BE2C (cell line): ENCODE results near the gene HES1.

Experiments used
- DNase-seq: peaks from one replicate; pipeline ENCODE4 v3.0.0-alpha.2; 2020
- H3K27me3 ChIP-seq: fragments of 250-450 bp; sonication (Bioruptor Pico); 2 replicates; pipeline ENCODE4 v1.5.1; 2020; ENCODE audit warnings: mild to moderate bottlenecking
- H3K36me3 ChIP-seq: fragments of 250-450 bp; sonication (Bioruptor Pico); 2 replicates; pipeline ENCODE4 v1.5.1; 2020; ENCODE audit warnings: mild to moderate bottlenecking
- H3K4me1 ChIP-seq: fragments of 250-450 bp; sonication (Bioruptor Pico); 2 replicates; pipeline ENCODE4 v1.5.1; 2020
- H3K4me3 ChIP-seq: 2 replicates; pipeline ENCODE4 v1.5.1; 2011; ENCODE audit warnings: low read depth, low read length
- H3K9me3 ChIP-seq: fragments of 250-450 bp; sonication (Bioruptor Pico); 2 replicates; pipeline ENCODE4 v1.5.1; 2020
- CTCF ChIP-seq: IDR thresholded peaks from 2 replicates; pipeline ENCODE4 v1.5.1; 2012; ENCODE audit warnings: mild to moderate bottlenecking, low read depth, low read length

Gene HES1

DNA sequence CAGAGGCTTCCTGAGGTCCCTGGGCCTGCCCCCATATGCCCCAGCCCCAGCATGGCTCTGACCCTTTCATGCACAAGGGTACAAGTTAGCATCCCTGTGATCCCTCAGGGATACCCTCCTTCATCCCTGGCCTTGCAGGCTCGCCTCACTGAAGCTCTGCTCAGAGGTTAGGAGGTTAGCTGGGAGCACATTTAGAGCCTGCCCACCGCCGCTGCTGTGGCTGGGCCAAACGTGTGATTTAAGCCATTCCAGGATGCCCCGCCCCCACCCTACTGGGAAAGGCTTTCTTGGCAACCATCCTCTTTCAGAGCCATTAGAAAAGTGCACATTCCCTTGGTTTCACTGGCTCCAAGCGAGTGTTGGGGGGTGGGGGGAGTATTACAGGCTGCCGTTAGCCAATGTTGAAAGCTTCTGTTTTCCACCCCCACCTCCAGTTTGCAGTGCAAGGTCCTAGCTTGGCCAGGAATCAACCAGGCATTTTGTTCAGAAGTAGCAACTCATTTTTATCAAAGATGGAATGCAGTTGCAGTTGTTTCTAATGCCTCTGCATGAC, 6.3 kb upstream of the HES1 start:
- DNase-seq: peak; percentile 13
- Histone ChIP-seq H3K36me3 (no peaks in the 10 kb centered on the region), H3K9me3 (no peaks in the 10 kb centered on the region), H3K4me3 (no peak overlapping the region), H3K27me3 (no peaks in the 10 kb centered on the region), H3K4me1 (peaks cover 10% of the 10 kb centered on the region)
- no peak for TF ChIP-seq CTCF

GRCh38 chr3:194130188-194130587, 5.8 kb upstream of the HES1 start:
- Histone ChIP-seq H3K36me3 (no peaks in the 10 kb centered on the region), H3K4me3 (no peak overlapping the region), H3K27me3 (no peaks in the 10 kb centered on the region), H3K9me3 (no peaks in the 10 kb centered on the region), H3K4me1 (peaks cover 10% of the 10 kb centered on the region)
- DNase-seq: no peak
- TF ChIP-seq CTCF: no peak

DNA sequence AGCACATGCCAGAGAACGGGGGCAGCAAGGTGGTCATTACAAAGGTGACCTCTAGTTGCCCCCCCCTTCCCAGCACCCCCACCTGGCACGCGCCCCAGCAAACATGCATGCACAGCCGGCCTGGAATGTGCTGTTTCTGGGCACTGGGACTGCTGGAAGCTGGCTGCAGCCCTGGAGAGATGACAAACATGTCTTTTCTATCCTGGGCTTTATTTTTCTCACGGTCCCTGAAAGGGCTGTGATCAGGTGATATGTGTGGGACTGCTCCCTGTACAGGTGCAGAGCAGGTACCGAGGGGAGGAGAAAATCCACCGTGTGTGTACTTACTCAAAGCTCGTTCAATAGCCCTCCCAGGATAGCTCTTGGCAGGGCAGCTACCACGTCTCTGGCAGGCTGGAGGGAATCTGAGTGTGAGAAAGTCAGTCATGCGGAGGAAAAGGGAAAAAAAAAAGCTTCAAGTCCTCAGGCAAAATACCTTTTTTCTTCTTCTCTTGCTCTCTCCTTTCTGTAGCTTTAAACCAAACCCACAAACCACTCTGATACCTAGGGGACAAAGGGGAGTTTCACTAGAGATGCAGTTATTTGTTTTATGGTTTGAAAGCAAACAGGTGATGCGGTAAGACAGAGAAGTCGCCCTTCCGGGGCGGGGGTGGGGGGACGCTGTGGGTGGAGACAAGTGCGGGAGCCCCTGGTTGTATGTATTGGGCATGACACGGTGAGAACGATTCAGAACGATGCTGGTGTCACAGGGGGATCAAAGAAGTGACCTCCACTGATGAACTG, 5.0 kb upstream of the HES1 start:
- H3K27me3 ChIP-seq: no peaks in the 10 kb centered on the region
- no peak for TF ChIP-seq CTCF
- DNase-seq: no peak
- no peak overlapping the region for H3K4me3 ChIP-seq
- H3K36me3 ChIP-seq: no peaks in the 10 kb centered on the region
- no peaks in the 10 kb centered on the region for H3K9me3 ChIP-seq
- H3K4me1 ChIP-seq: peaks cover 10% of the 10 kb centered on the region

DNA sequence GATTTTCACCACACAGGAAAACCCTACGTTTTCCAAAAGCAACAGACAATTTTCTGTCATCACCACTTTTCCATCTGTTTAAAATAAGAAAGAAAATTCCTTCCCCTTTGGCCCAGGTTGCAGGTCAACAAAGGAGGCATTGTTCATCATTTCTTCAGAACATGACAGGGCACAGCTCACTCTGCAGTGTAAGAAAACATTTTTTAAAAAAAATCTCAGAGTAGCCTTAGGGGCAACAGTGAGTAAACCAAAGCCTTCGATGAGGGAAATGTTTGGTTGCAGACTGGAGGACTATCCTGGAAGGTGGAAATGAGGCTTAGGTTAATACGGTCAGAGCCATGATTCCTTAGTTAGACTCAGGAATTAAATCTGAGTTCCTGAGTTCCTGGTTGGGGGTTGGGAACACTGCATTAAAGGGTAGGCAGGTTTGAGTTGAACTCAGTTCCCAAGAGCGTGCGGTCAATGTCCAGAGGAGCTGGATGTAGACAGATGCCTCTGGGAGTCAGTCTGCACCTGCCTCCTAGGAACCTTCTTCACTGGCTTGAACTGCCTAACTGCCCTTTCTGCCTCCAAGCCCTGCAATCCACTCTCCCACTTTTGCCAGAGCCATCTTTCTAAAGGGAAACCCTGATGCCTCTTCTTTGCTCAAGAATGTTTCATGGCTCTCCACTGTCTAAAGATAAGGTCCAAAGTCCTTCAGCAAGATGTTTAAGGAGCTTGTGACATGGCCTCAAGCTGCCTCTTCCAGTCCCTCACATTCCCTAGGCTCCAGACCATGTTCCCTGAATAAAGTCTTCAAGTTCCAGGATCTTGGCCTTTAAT, 3.3 kb upstream of the HES1 start:
- Histone ChIP-seq H3K9me3 (no peaks in the 10 kb centered on the region), H3K4me3 (no peak overlapping the region), H3K4me1 (peaks cover 10% of the 10 kb centered on the region), H3K27me3 (no peaks in the 10 kb centered on the region), H3K36me3 (no peaks in the 10 kb centered on the region)
- no peak for DNase-seq
- TF ChIP-seq CTCF: no peak

- TF ChIP-seq CTCF: no peak
Observed at GRCh38 chr3:194133661-194134230, 2.2 kb upstream of the HES1 start.

More at GRCh38 chr3:194133661-194134230, 2.2 kb upstream of the HES1 start:
- peaks cover 10% of the 10 kb centered on the region for H3K4me1 ChIP-seq
- no peak for DNase-seq
- H3K27me3 ChIP-seq: no peaks in the 10 kb centered on the region
- no peaks in the 10 kb centered on the region for H3K9me3 ChIP-seq
- no peaks in the 10 kb centered on the region for H3K36me3 ChIP-seq
- peak overlapping the region; percentile 49 for H3K4me3 ChIP-seq
